Kidney glomerular epithelial cell (primary cell): ENCODE measurements around the gene EPS8L1.

Source experiments
- DNase-seq: peaks from one replicate; lab custom pipeline; 2025; lab: John Stamatoyannopoulos, UW

Gene EPS8L1

GRCh38 chr19:55080121-55080967, 4.7 kb downstream of the EPS8L1 start:
- DNase-seq = no peak

- DNase-seq = no peak
These were observed 5.5 kb downstream of the EPS8L1 start for GRCh38 chr19:55080968-55081769.

GRCh38 chr19:55081770-55082019, 6.0 kb downstream of the EPS8L1 start:
- no peak for DNase-seq

- DNase-seq = no peak
These were observed 6.6 kb downstream of the EPS8L1 start for GRCh38 chr19:55082020-55082851.

- DNase-seq = no peak
These were observed 7.6 kb downstream of the EPS8L1 start for GRCh38 chr19:55083004-55083850.

GRCh38 chr19:55084416-55084815, 8.7 kb downstream of the EPS8L1 start:
- no peak for DNase-seq

GRCh38 chr19:55085923-55086715, 10.4 kb downstream of the EPS8L1 start:
- DNase-seq = no peak

GRCh38 chr19:55086730-55087541, 11.3 kb downstream of the EPS8L1 start:
- peak; percentile 85 for DNase-seq

- no peak for DNase-seq
These were observed 11.9 kb downstream of the EPS8L1 start for GRCh38 chr19:55087542-55087901.

- DNase-seq = no peak
These were observed 12.4 kb downstream of the EPS8L1 start for GRCh38 chr19:55088021-55088451.

- peak; percentile 19 for DNase-seq
These were observed 13.1 kb downstream of the EPS8L1 start for GRCh38 chr19:55088543-55089341.

- DNase-seq = no peak
These were observed 13.8 kb downstream of the EPS8L1 start for GRCh38 chr19:55089342-55089944.

GRCh38 chr19:55090564-55090963, 14.9 kb downstream of the EPS8L1 start:
- DNase-seq = no peak

- DNase-seq = no peak
These were observed 15.6 kb downstream of the EPS8L1 start for GRCh38 chr19:55091126-55091910.

- DNase-seq = no peak
These were observed 16.3 kb downstream of the EPS8L1 start for GRCh38 chr19:55091955-55092354.

- DNase-seq = no peak
These were observed 17.0 kb downstream of the EPS8L1 start for GRCh38 chr19:55092423-55093318.
